Measurements from ENCODE around the gene ADGRL2.

GRCh38 chr1:81976539-81976938 is 175.8 kb downstream of the ADGRL2 start:
- TF ChIP-seq CTCF (IDR thresholded peaks at IDR 0.05; ENCODE audit: low read length) (no peak), EZH2 (optimal IDR thresholded peaks at IDR 0.05; ENCODE audit: low read depth, low read length) (no peak), EZH2phosphoT487 (IDR thresholded peaks at IDR 0.05; ENCODE audit: low read length) (no peak)

Data from MM.1S (cell line).